ENCODE data around the gene LRP1B.

LRP1B gene

GRCh38 chr2:141068053-141068682, 1062.6 kb downstream of the LRP1B start:
- DNase-seq = no peak

GRCh38 chr2:141065042-141065441, 1065.8 kb downstream of the LRP1B start:
- DNase-seq = no peak

- DNase-seq = no peak
Measured at GRCh38 chr2:141063406-141063805, 1067.4 kb downstream of the LRP1B start.

GRCh38 chr2:141062443-141062842, 1068.4 kb downstream of the LRP1B start:
- no peak for DNase-seq

GRCh38 chr2:141062031-141062430, 1068.8 kb downstream of the LRP1B start:
- DNase-seq = no peak

- no peak for DNase-seq
Measured at GRCh38 chr2:141058556-141058955, 1072.3 kb downstream of the LRP1B start.

GRCh38 chr2:141055531-141055930, 1075.3 kb downstream of the LRP1B start:
- DNase-seq = no peak

GRCh38 chr2:141048951-141049350, 1081.9 kb downstream of the LRP1B start:
- DNase-seq = no peak

GRCh38 chr2:141041281-141041680, 1089.5 kb downstream of the LRP1B start:
- DNase-seq = peak in 1 of 2 experiments; percentile 12

GRCh38 chr2:141038341-141038740, 1092.5 kb downstream of the LRP1B start:
- no peak for DNase-seq

- DNase-seq = no peak
Measured at GRCh38 chr2:141037361-141037760, 1093.5 kb downstream of the LRP1B start.

GRCh38 chr2:141035846-141036420, 1094.9 kb downstream of the LRP1B start:
- DNase-seq = no peak

- no peak for DNase-seq
Measured at GRCh38 chr2:141029428-141030078, 1101.3 kb downstream of the LRP1B start.

GRCh38 chr2:141027221-141027620, 1103.6 kb downstream of the LRP1B start:
- DNase-seq = no peak

- no peak for DNase-seq
Measured at GRCh38 chr2:141021611-141022010, 1109.2 kb downstream of the LRP1B start.

- DNase-seq = no peak
Measured at GRCh38 chr2:141021109-141021508, 1109.7 kb downstream of the LRP1B start.

- DNase-seq = no peak
Measured at GRCh38 chr2:141020346-141020745, 1110.5 kb downstream of the LRP1B start.

GRCh38 chr2:141015341-141016047, 1115.3 kb downstream of the LRP1B start:
- DNase-seq = no peak

- no peak for DNase-seq
Measured at GRCh38 chr2:141003967-141004657, 1126.7 kb downstream of the LRP1B start.

GRCh38 chr2:141001750-141002149, 1129.1 kb downstream of the LRP1B start:
- no peak for DNase-seq

- no peak for DNase-seq
Measured at GRCh38 chr2:140998577-140998976, 1132.2 kb downstream of the LRP1B start.

- no peak for DNase-seq
Measured at GRCh38 chr2:140998017-140998416, 1132.8 kb downstream of the LRP1B start.

GRCh38 chr2:140994856-140995255, 1136.0 kb downstream of the LRP1B start:
- no peak for DNase-seq

All from Kasumi-1 (cell line).